ENCODE data around the gene PARD3B. TPM values are rescaled to one million over a fixed set of nuclear protein-coding genes. Genes with fewer than 3 reads are reported as not detected.

PARD3B gene
- total and polyA plus RNA-seq, 5 donors from 2014 or later: 0.03 to 0.68 (median 0.08) TPM; not detected in 1

DNA sequence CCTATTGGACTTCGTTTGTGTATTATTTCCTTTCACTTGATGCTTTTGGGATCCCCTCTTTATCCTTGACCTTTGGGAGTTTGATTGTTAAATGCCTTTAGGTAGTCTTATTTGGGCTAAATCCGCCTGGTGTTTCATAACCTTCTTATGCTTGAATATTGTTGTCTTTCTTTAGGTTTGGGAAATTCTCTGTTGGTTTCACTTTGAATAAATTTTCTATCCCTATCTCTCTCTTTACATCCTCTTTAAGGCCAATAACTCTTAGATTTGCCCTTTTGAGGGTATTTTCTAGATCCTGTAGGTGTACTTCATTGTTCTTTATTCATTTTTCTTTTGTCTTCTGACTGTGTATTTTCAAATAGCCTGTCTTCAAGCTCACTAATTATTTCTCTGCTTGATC is 354.7 kb downstream of the PARD3B start:
- no peaks in the 10 kb centered on the region for H3K27me3 Mint-ChIP-seq
- H3K4me3 Mint-ChIP-seq: peak overlapping the region; percentile 33 to 79 (median 53)
- Histone ChIP-seq H3K9me3 (ENCODE audit: control insufficient read depth in 2 of 2, low read length in 2 of 2) (peaks cover 0 to 7% of the 10 kb centered on the region in 2 experiments), H3K27me3 (ENCODE audit: control insufficient read depth, insufficient read depth, low read length) (no peaks in the 10 kb centered on the region), H3K4me1 (ENCODE audit: control insufficient read depth, insufficient read depth, low read length, poor library complexity, severe bottlenecking) (no peaks in the 10 kb centered on the region), H3K36me3 (ENCODE audit: control insufficient read depth, insufficient read depth, low read length) (no peaks in the 10 kb centered on the region), H3K4me3 (ENCODE audit: low read depth, low read length) (peak overlapping the region; percentile 74), H3K27ac (ENCODE audit: insufficient read depth, low read length, poor library complexity, severe bottlenecking) (no peak overlapping the region)
- H3K9me3 Mint-ChIP-seq: peaks cover 4 to 13% (median 10%) of the 10 kb centered on the region in 7 donors
- peaks cover 11% of the 10 kb centered on the region for H3K36me3 Mint-ChIP-seq
- no peak for ATAC-seq (ENCODE audit: low read depth in 2 of 2)
- peak overlapping the region; percentile 47 to 97 (median 79) for H3K27ac Mint-ChIP-seq
- no peak for DNase-seq
- peaks cover 12 to 30% (median 20%) of the 10 kb centered on the region in 4 donors for H3K4me1 Mint-ChIP-seq

DNA sequence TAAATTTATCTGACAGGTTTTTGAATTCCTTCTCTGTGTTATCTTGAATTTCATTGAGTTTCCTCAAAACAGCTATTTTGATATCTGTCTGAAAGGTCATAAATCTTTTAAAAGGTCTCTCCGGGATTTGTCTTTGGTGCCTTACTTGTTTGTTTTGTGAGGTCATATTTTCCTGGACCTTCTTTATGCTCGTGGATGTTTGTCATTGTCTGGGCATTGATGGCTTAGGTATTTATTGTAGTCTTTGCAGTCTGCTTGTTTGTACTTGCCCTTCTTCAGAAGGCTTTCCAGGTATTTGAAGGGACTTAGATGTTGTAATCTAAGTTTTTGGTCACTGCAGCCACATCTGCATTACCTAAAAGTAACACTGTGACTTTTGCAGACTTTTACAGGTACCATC is 355.2 kb downstream of the PARD3B start:
- Histone ChIP-seq H3K4me1 (ENCODE audit: control insufficient read depth, insufficient read depth, low read length, poor library complexity, severe bottlenecking) (no peaks in the 10 kb centered on the region), H3K9me3 (ENCODE audit: control insufficient read depth in 2 of 2, low read length in 2 of 2) (peaks cover 0 to 7% of the 10 kb centered on the region in 2 experiments), H3K4me3 (ENCODE audit: low read depth, low read length) (peak overlapping the region; percentile 74), H3K27me3 (ENCODE audit: control insufficient read depth, insufficient read depth, low read length) (no peaks in the 10 kb centered on the region), H3K36me3 (ENCODE audit: control insufficient read depth, insufficient read depth, low read length) (no peaks in the 10 kb centered on the region), H3K27ac (ENCODE audit: insufficient read depth, low read length, poor library complexity, severe bottlenecking) (no peak overlapping the region)
- Mint-ChIP-seq H3K27me3 (no peaks in the 10 kb centered on the region), H3K27ac (peak overlapping the region in 2 of 3 donors; percentile 47 to 79), H3K4me3 (peak overlapping the region; percentile 33 to 79 (median 53)), H3K36me3 (peaks cover 11% of the 10 kb centered on the region), H3K9me3 (peaks cover 4 to 13% (median 10%) of the 10 kb centered on the region in 7 donors), H3K4me1 (peaks cover 12 to 30% (median 20%) of the 10 kb centered on the region in 4 donors)
- ATAC-seq (ENCODE audit: low read depth in 2 of 2): no peak
- no peak for DNase-seq

DNA sequence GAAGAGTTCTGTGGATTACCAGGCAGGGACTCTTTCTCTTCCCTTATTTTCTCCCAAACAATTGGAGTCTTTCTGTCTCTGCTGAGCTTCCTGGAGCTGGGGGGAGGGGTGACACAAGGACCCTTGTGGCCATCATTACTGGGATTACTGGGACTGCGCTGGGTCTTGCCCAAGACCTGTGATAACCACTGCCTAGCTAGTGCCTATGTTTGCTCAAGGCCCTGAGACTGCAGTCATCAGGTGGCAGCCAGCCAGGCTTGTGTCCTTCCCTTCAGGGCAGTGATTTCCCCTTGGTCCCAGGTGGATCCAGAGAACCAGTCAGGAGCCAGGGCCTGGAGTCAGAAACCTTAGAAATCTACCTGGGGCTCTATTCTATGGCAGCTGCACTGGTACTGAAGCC is 355.6 kb downstream of the PARD3B start:
- Histone ChIP-seq H3K9me3 (ENCODE audit: control insufficient read depth in 2 of 2, low read length in 2 of 2) (peaks cover 0 to 7% of the 10 kb centered on the region in 2 experiments), H3K27ac (ENCODE audit: insufficient read depth, low read length, poor library complexity, severe bottlenecking) (no peak overlapping the region), H3K36me3 (ENCODE audit: control insufficient read depth, insufficient read depth, low read length) (no peaks in the 10 kb centered on the region), H3K27me3 (ENCODE audit: control insufficient read depth, insufficient read depth, low read length) (no peaks in the 10 kb centered on the region), H3K4me3 (ENCODE audit: low read depth, low read length) (no peak overlapping the region), H3K4me1 (ENCODE audit: control insufficient read depth, insufficient read depth, low read length, poor library complexity, severe bottlenecking) (no peaks in the 10 kb centered on the region)
- Mint-ChIP-seq H3K36me3 (peaks cover 11% of the 10 kb centered on the region), H3K27ac (peak overlapping the region in 2 of 3 donors; percentile 39 to 79), H3K4me3 (peak overlapping the region in 2 of 4 donors; percentile 21 to 33), H3K4me1 (peaks cover 11 to 29% (median 19%) of the 10 kb centered on the region in 4 donors), H3K27me3 (no peaks in the 10 kb centered on the region), H3K9me3 (peaks cover 4 to 13% (median 10%) of the 10 kb centered on the region in 7 donors)
- ATAC-seq (ENCODE audit: low read depth in 2 of 2): no peak
- DNase-seq: no peak

GRCh38 chr2:204901591-204901990 is 356.3 kb downstream of the PARD3B start:
- Mint-ChIP-seq H3K27me3 (no peaks in the 10 kb centered on the region), H3K4me1 (peaks cover 7 to 23% (median 18%) of the 10 kb centered on the region in 4 donors), H3K4me3 (peak overlapping the region in 1 of 4 donors; percentile 71), H3K36me3 (peaks cover 11% of the 10 kb centered on the region), H3K9me3 (peaks cover 4 to 13% (median 10%) of the 10 kb centered on the region in 7 donors), H3K27ac (peak overlapping the region in 1 of 3 donors; percentile 79)
- no peak for ATAC-seq (ENCODE audit: low read depth in 2 of 2)
- H3K9me3 ChIP-seq (ENCODE audit: control insufficient read depth in 2 of 2, low read length in 2 of 2): peaks cover 0 to 7% of the 10 kb centered on the region in 2 experiments
- H3K27ac ChIP-seq (ENCODE audit: insufficient read depth, low read length, poor library complexity, severe bottlenecking): no peak overlapping the region
- no peaks in the 10 kb centered on the region for H3K36me3 ChIP-seq (ENCODE audit: control insufficient read depth, insufficient read depth, low read length)
- no peaks in the 10 kb centered on the region for H3K27me3 ChIP-seq (ENCODE audit: control insufficient read depth, insufficient read depth, low read length)
- DNase-seq: no peak
- no peaks in the 10 kb centered on the region for H3K4me1 ChIP-seq (ENCODE audit: control insufficient read depth, insufficient read depth, low read length, poor library complexity, severe bottlenecking)
- no peak overlapping the region for H3K4me3 ChIP-seq (ENCODE audit: low read depth, low read length)

- Mint-ChIP-seq H3K4me3 (peak overlapping the region in 1 of 4 donors; percentile 0), H3K27ac (no peak overlapping the region), H3K27me3 (no peaks in the 10 kb centered on the region), H3K36me3 (no peaks in the 10 kb centered on the region), H3K9me3 (peaks cover 0 to 5% (median 1%) of the 10 kb centered on the region in 7 donors), H3K4me1 (peaks cover 5 to 16% (median 9%) of the 10 kb centered on the region in 4 donors)
- no peak for DNase-seq
- Histone ChIP-seq H3K4me3 (ENCODE audit: low read depth, low read length) (no peak overlapping the region), H3K9me3 (ENCODE audit: control insufficient read depth in 2 of 2, low read length in 2 of 2) (no peaks in the 10 kb centered on the region), H3K4me1 (ENCODE audit: control insufficient read depth, insufficient read depth, low read length, poor library complexity, severe bottlenecking) (no peaks in the 10 kb centered on the region), H3K36me3 (ENCODE audit: control insufficient read depth, insufficient read depth, low read length) (no peaks in the 10 kb centered on the region), H3K27ac (ENCODE audit: insufficient read depth, low read length, poor library complexity, severe bottlenecking) (no peak overlapping the region), H3K27me3 (ENCODE audit: control insufficient read depth, insufficient read depth, low read length) (no peaks in the 10 kb centered on the region)
- no peak for ATAC-seq (ENCODE audit: low read depth in 2 of 2)
These were observed 364.5 kb downstream of the PARD3B start for GRCh38 chr2:204909791-204910190.

DNA sequence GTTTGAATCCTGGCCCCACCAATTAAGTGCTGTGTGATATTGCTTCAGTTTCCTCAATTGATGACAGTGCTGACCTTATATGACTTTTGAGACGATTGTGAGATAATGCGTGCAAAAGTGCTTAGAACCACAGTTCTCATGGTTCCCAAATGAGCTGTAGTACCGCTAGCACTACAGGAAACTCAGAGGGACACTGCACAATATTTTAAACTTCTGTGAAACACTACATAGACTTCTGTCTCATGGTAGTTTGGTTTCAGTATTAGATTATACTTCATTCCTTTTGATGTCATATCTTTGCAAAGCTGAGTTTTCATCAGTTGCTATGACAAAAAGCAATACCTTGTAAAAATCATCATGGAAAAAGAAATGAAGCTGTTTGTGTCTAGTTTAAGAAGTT is 368.0 kb downstream of the PARD3B start:
- no peaks in the 10 kb centered on the region for H3K4me1 ChIP-seq (ENCODE audit: control insufficient read depth, insufficient read depth, low read length, poor library complexity, severe bottlenecking)
- H3K27ac ChIP-seq (ENCODE audit: insufficient read depth, low read length, poor library complexity, severe bottlenecking): no peak overlapping the region
- H3K9me3 Mint-ChIP-seq: peaks cover 0 to 5% (median 2%) of the 10 kb centered on the region in 7 donors
- no peaks in the 10 kb centered on the region for H3K27me3 ChIP-seq (ENCODE audit: control insufficient read depth, insufficient read depth, low read length)
- ATAC-seq (ENCODE audit: low read depth in 2 of 2) (no peak), DNase-seq (peak in 2 of 3 donors; percentile 6 to 36)
- no peaks in the 10 kb centered on the region for H3K36me3 ChIP-seq (ENCODE audit: control insufficient read depth, insufficient read depth, low read length)
- no peaks in the 10 kb centered on the region for H3K9me3 ChIP-seq (ENCODE audit: control insufficient read depth in 2 of 2, low read length in 2 of 2)
- peak overlapping the region in 2 of 3 donors; percentile 7 to 52 for H3K27ac Mint-ChIP-seq
- no peak overlapping the region for H3K4me3 Mint-ChIP-seq
- peaks cover 5 to 16% (median 8%) of the 10 kb centered on the region in 4 donors for H3K4me1 Mint-ChIP-seq
- H3K36me3 Mint-ChIP-seq: no peaks in the 10 kb centered on the region
- H3K4me3 ChIP-seq (ENCODE audit: low read depth, low read length): no peak overlapping the region
- no peaks in the 10 kb centered on the region for H3K27me3 Mint-ChIP-seq

DNA sequence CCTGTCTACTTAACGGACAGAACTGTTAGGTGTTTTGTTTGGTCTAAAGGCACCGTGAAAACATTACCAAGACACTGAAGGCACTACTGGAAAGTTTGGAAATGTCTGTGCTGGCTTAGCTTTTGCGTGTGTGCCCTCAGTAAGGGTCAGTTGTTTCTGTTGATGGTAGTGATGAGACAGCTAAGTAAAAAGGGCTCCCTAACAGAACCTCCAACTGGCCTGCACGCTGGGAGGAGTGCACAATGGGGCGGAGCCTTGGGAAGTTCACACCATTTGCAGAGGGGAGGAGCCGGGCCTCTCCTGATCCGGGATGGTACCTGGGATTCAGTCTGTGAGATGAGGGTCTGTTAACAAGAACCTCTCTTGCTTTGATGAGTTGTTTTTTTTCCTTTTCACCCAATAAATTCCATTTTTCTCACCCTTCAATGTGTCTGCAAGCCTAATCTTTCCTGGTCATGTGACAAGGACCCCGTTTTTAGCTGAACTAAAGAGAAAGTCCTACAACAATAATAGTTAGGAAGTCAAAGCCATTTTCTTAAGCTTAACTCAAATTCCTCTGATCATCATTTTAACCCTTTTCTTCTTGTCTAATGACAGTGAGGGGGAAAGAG is 368.7 kb downstream of the PARD3B start:
- Mint-ChIP-seq H3K9me3 (peaks cover 0 to 5% (median 2%) of the 10 kb centered on the region in 7 donors), H3K27me3 (no peaks in the 10 kb centered on the region), H3K4me1 (peaks cover 5 to 16% (median 8%) of the 10 kb centered on the region in 4 donors), H3K36me3 (no peaks in the 10 kb centered on the region), H3K4me3 (no peak overlapping the region), H3K27ac (no peak overlapping the region)
- no peak for DNase-seq
- no peak overlapping the region for H3K27ac ChIP-seq (ENCODE audit: insufficient read depth, low read length, poor library complexity, severe bottlenecking)
- H3K27me3 ChIP-seq (ENCODE audit: control insufficient read depth, insufficient read depth, low read length): no peaks in the 10 kb centered on the region
- ATAC-seq (ENCODE audit: low read depth in 2 of 2): no peak
- no peaks in the 10 kb centered on the region for H3K36me3 ChIP-seq (ENCODE audit: control insufficient read depth, insufficient read depth, low read length)
- H3K9me3 ChIP-seq (ENCODE audit: control insufficient read depth in 2 of 2, low read length in 2 of 2): no peaks in the 10 kb centered on the region
- no peak overlapping the region for H3K4me3 ChIP-seq (ENCODE audit: low read depth, low read length)
- H3K4me1 ChIP-seq (ENCODE audit: control insufficient read depth, insufficient read depth, low read length, poor library complexity, severe bottlenecking): no peaks in the 10 kb centered on the region

DNA sequence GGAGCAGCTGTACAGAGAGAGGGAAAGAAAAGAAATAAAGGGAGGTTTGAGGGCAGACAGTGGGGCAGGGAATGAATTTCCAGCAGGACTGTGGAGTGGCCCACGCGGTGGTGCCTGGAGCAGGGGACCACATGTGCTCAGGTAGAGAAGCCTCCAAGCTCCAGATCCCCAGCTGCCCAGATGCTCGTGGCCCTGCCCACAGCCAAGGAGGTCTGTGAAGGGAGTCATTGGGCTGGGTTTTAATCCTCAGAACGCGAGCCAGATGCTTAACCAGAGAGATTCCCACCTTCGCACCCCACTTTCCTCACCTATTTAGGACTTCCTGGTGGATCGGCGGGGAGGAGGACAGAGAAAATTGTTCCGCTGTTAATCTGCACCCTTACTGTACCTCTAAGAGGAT is 369.4 kb downstream of the PARD3B start:
- Histone ChIP-seq H3K4me3 (ENCODE audit: low read depth, low read length) (no peak overlapping the region), H3K4me1 (ENCODE audit: control insufficient read depth, insufficient read depth, low read length, poor library complexity, severe bottlenecking) (no peaks in the 10 kb centered on the region), H3K36me3 (ENCODE audit: control insufficient read depth, insufficient read depth, low read length) (no peaks in the 10 kb centered on the region), H3K27ac (ENCODE audit: insufficient read depth, low read length, poor library complexity, severe bottlenecking) (no peak overlapping the region), H3K9me3 (ENCODE audit: control insufficient read depth in 2 of 2, low read length in 2 of 2) (no peaks in the 10 kb centered on the region), H3K27me3 (ENCODE audit: control insufficient read depth, insufficient read depth, low read length) (no peaks in the 10 kb centered on the region)
- Mint-ChIP-seq H3K4me1 (peaks cover 4 to 16% (median 8%) of the 10 kb centered on the region in 4 donors), H3K9me3 (peaks cover 0 to 5% (median 2%) of the 10 kb centered on the region in 7 donors), H3K36me3 (no peaks in the 10 kb centered on the region), H3K4me3 (no peak overlapping the region), H3K27ac (no peak overlapping the region), H3K27me3 (no peaks in the 10 kb centered on the region)
- no peak for ATAC-seq (ENCODE audit: low read depth in 2 of 2)
- no peak for DNase-seq

All from CD4-positive, CD25-positive, alpha-beta regulatory T cell (primary cell).